ENCODE results near the gene PGAM5.
"Not testable (repeated sequence)": the region's sequence is repeated elsewhere in the genome, so short reads cannot be mapped to it uniquely, and the experiment has no call there.

PGAM5 gene

GRCh38 chr12:132723015-132723763, 12.5 kb downstream of the PGAM5 start:
- DNase-seq, result no peak

- no peak for DNase-seq
Measured at GRCh38 chr12:132723764-132724140, 13.1 kb downstream of the PGAM5 start.

- no peak for DNase-seq
Measured at GRCh38 chr12:132724506-132725241, 14.0 kb downstream of the PGAM5 start.

DNA sequence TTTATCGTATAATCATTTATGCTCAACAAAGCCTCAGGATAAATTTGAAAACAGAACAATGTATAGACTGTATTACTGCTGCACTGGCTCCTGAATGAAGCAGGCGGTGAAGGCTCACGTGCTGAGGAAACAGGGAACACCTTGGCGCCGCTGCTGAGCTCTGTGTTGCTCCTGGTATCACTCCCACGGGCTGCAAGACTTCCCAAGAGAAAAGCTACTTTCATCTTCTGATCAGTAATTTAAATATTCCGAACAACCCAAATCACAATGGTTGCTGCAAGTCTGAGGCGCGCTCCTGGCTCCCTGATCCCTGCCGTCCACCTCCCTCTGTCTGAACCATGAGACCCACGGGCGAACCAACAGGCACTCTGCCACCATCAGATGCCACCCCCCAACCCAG, 15.7 kb downstream of the PGAM5 start:
- no peak for DNase-seq

DNA sequence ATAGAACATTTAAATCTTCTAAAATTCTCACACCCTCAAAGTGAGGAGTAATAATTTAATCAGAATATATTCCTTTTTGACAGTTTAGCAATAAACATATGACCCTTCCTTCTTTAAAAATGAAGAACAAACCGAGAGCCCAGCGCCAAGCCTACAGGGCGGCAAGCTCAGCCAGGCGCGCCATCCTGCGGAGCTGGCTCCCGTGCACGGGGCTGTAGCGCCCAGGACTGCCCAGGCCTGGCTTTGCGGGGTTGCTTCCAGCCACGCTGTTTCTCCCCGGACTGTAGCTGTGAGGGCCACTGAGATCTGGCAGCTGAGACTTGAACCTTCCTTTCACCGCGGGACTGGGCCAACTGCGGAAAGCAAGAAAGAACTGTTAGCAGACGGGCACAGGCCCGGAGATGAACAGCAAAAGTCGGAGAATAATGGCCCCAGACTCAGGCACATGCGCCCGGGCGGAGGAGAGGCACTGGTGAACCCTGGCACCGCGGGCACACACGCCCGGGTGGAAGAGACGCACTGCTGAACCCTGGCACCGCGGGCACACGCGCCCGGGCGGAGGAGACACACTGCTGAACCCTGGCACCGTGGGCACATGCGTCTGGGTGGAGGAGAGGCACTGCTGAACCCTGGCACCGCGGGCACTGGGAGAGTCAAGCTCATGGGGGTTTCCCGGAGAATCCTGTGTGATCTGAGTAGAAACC, 16.6 kb downstream of the PGAM5 start:
- DNase-seq, result no peak

DNA sequence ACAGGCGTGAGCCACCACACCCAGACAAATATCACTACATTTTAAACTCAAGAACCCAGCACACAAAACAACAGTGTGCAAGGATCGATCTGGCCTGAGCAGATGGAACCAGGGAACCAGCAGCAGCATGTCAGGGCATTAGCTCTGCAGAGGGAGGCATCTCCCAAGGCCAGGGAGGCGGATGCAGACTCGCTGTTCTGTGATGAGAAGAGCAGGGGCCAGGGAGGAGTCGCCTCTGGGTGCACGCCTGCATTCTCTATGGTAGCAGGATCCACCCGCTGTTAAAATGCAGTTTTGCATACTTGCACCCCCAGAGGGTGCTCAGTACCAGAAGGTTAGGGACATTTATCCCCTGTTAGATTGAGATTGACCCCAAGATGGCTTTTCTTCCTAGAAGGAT, 17.9 kb downstream of the PGAM5 start:
- no peak for DNase-seq

GRCh38 chr12:132729541-132730320, 19.1 kb downstream of the PGAM5 start:
- DNase-seq, result no peak

GRCh38 chr12:132730353-132730752, 19.7 kb downstream of the PGAM5 start:
- DNase-seq, result no peak

- no peak for DNase-seq
Measured at GRCh38 chr12:132731574-132731973, 20.9 kb downstream of the PGAM5 start.

- no peak for DNase-seq
Measured at GRCh38 chr12:132734206-132734605, 23.6 kb downstream of the PGAM5 start.

- no peak for DNase-seq
Measured at GRCh38 chr12:132735496-132735895, 24.9 kb downstream of the PGAM5 start.

GRCh38 chr12:132736378-132736777, 25.7 kb downstream of the PGAM5 start:
- no peak for DNase-seq

GRCh38 chr12:132736913-132737312, 26.3 kb downstream of the PGAM5 start:
- DNase-seq, result no peak

- no peak for DNase-seq
Measured at GRCh38 chr12:132739600-132740312, 29.1 kb downstream of the PGAM5 start.

DNA sequence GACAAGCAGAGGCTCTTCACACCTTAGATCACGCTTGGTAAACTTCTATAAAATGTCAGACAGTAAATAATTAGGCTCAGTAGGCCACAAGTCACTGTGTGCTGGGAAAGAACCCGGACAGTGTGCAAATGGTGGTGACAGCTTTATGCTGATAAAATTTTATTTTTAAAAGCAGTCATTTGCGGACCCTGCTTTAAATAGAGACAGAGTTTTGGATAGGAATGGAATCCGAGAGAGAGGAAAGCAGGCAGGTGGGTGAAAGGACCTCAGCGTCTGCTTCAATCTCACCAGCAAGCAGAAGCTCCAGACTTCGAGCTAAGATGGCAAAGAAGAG, 29.6 kb downstream of the PGAM5 start:
- DNase-seq, result no peak

GRCh38 chr12:132740652-132741051, 30.0 kb downstream of the PGAM5 start:
- DNase-seq, result no peak

DNA sequence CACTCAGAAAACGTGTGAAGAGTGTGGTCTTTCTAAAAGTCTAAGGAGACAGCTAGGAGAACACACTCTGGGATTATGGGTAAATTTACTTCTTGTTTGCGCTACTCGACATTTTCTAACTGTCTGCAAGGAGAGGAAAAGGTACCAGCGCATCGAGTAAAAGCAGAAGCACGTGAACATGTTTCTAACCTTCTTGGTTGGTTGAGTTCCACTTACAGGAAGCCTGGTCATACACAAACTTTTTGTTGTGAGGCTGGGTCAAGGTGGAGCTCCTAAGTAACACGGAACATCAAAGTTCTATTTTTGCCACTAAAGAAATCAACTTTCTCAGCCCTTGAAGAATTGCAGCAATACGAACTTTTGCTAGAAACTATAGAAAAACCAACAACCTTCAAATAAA, 31.0 kb downstream of the PGAM5 start:
- DNase-seq, result no peak

GRCh38 chr12:132743831-132744230, 33.2 kb downstream of the PGAM5 start:
- DNase-seq, result no peak

- DNase-seq, result no peak
Measured at GRCh38 chr12:132746613-132747012, 36.0 kb downstream of the PGAM5 start.

GRCh38 chr12:132747395-132747794, 36.8 kb downstream of the PGAM5 start:
- DNase-seq, result no peak

DNA sequence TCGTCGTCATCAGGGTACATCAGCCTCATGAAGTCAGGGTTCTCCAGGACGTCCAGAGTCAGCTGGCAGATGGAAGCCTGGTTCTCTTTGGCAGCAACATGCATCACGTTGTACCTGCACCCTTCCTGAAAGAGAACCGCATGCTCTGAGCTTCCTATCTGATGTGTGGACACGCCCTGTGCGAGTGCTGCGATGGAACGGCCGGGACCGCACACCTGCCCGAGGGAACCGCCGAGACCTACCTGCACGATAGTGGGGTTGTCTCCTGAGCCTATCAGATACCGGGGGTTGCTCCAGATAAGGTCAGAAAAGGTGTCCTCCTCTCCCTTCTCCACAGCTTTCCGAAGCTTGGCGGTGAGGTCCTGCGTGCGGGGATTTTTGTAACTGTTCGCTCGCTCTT, 37.3 kb downstream of the PGAM5 start:
- DNase-seq, result no peak

DNA sequence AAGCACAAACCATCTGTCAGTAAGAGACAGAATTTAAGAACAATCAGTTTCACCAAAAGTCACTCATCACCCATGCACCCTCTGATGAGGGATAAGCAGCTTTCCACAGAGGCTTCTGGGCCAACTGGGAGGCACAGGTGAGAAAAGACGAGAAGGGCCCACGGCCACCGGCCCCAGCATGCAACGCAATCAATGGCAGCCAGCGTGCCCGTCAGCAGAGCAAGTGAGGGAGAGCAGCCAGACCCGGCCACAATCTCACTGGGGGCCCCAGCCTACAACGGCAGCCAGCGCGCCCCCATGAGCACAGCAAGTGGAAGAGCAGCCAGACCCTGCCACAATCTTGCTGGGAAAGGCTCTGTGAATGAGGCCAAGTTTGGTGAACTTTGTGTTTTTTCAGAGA, 37.7 kb downstream of the PGAM5 start:
- DNase-seq, result no peak

- not testable (repeated sequence) for DNase-seq
Measured at GRCh38 chr12:132753670-132754069, 43.0 kb downstream of the PGAM5 start.

All from 8988T (cell line).